WERI-Rb-1 (cell line): ENCODE data around the gene C1orf21.

Source experiments
- DNase-seq: peaks from one replicate; pipeline ENCODE4 v3.0.0-alpha.2; 2020
- H3K27ac ChIP-seq: fragments of 250-450 bp; sonication (Bioruptor Pico); 2 replicates; pipeline ENCODE4 v1.5.1; 2020; ENCODE audit warnings: mild to moderate bottlenecking, moderate library complexity
- H3K27me3 ChIP-seq: fragments of 250-450 bp; sonication (Bioruptor Pico); 2 replicates; pipeline ENCODE4 v1.5.1; 2021; ENCODE audit warnings: mild to moderate bottlenecking, low read depth, moderate library complexity; ENCODE audit not compliant: insufficient read depth, severe bottlenecking
- H3K36me3 ChIP-seq: fragments of 250-450 bp; sonication (Bioruptor Pico); 2 replicates; pipeline ENCODE4 v1.5.1; 2020; ENCODE audit warnings: mild to moderate bottlenecking, moderate library complexity
- H3K4me3 ChIP-seq: 2 replicates; pipeline ENCODE4 v1.5.1; 2011; ENCODE audit warnings: low read depth, mild to moderate bottlenecking, control low read depth, low read length
- H3K9me3 ChIP-seq: fragments of 250-450 bp; sonication (Bioruptor Pico); 2 replicates; pipeline ENCODE4 v1.5.1; 2021; ENCODE audit warnings: mild to moderate bottlenecking, moderate library complexity; ENCODE audit not compliant: severe bottlenecking
- TF ChIP-seq, protein P1 (sequence below): IDR thresholded peaks from 2 replicates; pipeline ENCODE4 v1.5.1; 2011; ENCODE audit warnings: low read depth, mild to moderate bottlenecking, control low read depth, inconsistent platforms, low read length

C1orf21 gene

GRCh38 chr1:184665360-184665759 is 278.5 kb downstream of the C1orf21 start:
- Histone ChIP-seq H3K4me3 (no peak overlapping the region), H3K36me3 (no peaks in the 10 kb centered on the region), H3K27ac (no peak overlapping the region), H3K9me3 (no peaks in the 10 kb centered on the region), H3K27me3 (no peaks in the 10 kb centered on the region)
- TF ChIP-seq, protein P1, sequence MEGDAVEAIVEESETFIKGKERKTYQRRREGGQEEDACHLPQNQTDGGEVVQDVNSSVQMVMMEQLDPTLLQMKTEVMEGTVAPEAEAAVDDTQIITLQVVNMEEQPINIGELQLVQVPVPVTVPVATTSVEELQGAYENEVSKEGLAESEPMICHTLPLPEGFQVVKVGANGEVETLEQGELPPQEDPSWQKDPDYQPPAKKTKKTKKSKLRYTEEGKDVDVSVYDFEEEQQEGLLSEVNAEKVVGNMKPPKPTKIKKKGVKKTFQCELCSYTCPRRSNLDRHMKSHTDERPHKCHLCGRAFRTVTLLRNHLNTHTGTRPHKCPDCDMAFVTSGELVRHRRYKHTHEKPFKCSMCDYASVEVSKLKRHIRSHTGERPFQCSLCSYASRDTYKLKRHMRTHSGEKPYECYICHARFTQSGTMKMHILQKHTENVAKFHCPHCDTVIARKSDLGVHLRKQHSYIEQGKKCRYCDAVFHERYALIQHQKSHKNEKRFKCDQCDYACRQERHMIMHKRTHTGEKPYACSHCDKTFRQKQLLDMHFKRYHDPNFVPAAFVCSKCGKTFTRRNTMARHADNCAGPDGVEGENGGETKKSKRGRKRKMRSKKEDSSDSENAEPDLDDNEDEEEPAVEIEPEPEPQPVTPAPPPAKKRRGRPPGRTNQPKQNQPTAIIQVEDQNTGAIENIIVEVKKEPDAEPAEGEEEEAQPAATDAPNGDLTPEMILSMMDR, result no peak
- DNase-seq, result no peak

- Histone ChIP-seq H3K27me3 (no peaks in the 10 kb centered on the region), H3K27ac (no peak overlapping the region), H3K36me3 (no peaks in the 10 kb centered on the region), H3K9me3 (no peaks in the 10 kb centered on the region), H3K4me3 (no peak overlapping the region)
- no peak for DNase-seq
- TF ChIP-seq, protein P1, result no peak
These were observed 282.6 kb downstream of the C1orf21 start for GRCh38 chr1:184669391-184669790.

- H3K4me3 ChIP-seq, result no peak overlapping the region
- no peaks in the 10 kb centered on the region for H3K36me3 ChIP-seq
- no peak for DNase-seq
- H3K9me3 ChIP-seq, result no peaks in the 10 kb centered on the region
- no peaks in the 10 kb centered on the region for H3K27me3 ChIP-seq
- TF ChIP-seq, protein P1, result no peak
- no peak overlapping the region for H3K27ac ChIP-seq
These were observed 285.3 kb downstream of the C1orf21 start for GRCh38 chr1:184672013-184672726.

GRCh38 chr1:184673305-184673704 is 286.5 kb downstream of the C1orf21 start:
- H3K27ac ChIP-seq, result no peak overlapping the region
- TF ChIP-seq, protein P1, result no peak
- H3K27me3 ChIP-seq, result no peaks in the 10 kb centered on the region
- no peak overlapping the region for H3K4me3 ChIP-seq
- no peak for DNase-seq
- no peaks in the 10 kb centered on the region for H3K9me3 ChIP-seq
- H3K36me3 ChIP-seq, result no peaks in the 10 kb centered on the region

- Histone ChIP-seq H3K27me3 (no peaks in the 10 kb centered on the region), H3K27ac (no peak overlapping the region), H3K36me3 (no peaks in the 10 kb centered on the region), H3K4me3 (no peak overlapping the region), H3K9me3 (no peaks in the 10 kb centered on the region)
- DNase-seq, result no peak
- TF ChIP-seq, protein P1, result no peak
These were observed 290.5 kb downstream of the C1orf21 start for GRCh38 chr1:184677344-184677743.
